Keratinocyte (primary cell): ENCODE results near the gene LBP. TPM values are rescaled to one million over a fixed set of nuclear protein-coding genes. Genes with fewer than 3 reads are reported as not detected.

Experiments used
- DNase-seq: peaks from one replicate; pipeline ENCODE4 v3.0.0-alpha.2; 2011; ENCODE audit warnings: low read depth, missing footprints, low spot score
- FAIRE-seq: peaks from 2 replicates; lab custom pipeline; 2011; peaks lifted over from hg19 to GRCh38; lab: Jason Lieb, UNC
- H2AFZ ChIP-seq: 2 replicates; pipeline ENCODE4 v1.6.0; 2012; ENCODE audit warnings: low read length, control low read depth, inconsistent platforms; ENCODE audit not compliant: control insufficient read depth
- H3K27ac ChIP-seq: 2 replicates; pipeline ENCODE4 v1.5.1; 2011; ENCODE audit warnings: low read length; ENCODE audit not compliant: control insufficient read depth, insufficient read depth
- H3K27me3 ChIP-seq: 3 replicates; pipeline ENCODE4 v1.6.0; 2011; ENCODE audit warnings: low read length; ENCODE audit not compliant: control insufficient read depth, insufficient read depth; ENCODE audit errors: extremely low read depth
- H3K36me3 ChIP-seq, 2 experiments: 2 replicates in 1 of 2; 3 replicates in 1 of 2; pipeline ENCODE4 v1.5.1; 2011; ENCODE audit warnings: low read length in 2 of 2, mild to moderate bottlenecking in 1 of 2; ENCODE audit not compliant: control insufficient read depth in 2 of 2, insufficient read depth in 2 of 2; ENCODE audit errors: extremely low read depth in 1 of 2
- H3K4me1 ChIP-seq: 3 replicates; pipeline ENCODE4 v1.5.1; 2011; ENCODE audit warnings: low read length; ENCODE audit not compliant: control insufficient read depth, insufficient read depth; ENCODE audit errors: extremely low read depth
- H3K4me2 ChIP-seq: 3 replicates; pipeline ENCODE4 v1.6.0; 2011; ENCODE audit warnings: low read depth, low read length; ENCODE audit not compliant: control insufficient read depth, insufficient read depth; ENCODE audit errors: extremely low read depth
- H3K4me3 ChIP-seq, 3 experiments: fragments of 200-600 bp in 1 of 3; sonication (generic) in 1 of 3; 2 replicates in 2 of 3; 3 replicates in 1 of 3; pipeline ENCODE4 v1.5.1; 2011 to 2016; ENCODE audit warnings: low read length in 3 of 3, mild to moderate bottlenecking in 3 of 3, control low read depth in 2 of 3, inconsistent platforms in 1 of 3, low read depth in 1 of 3, mixed read lengths in 1 of 3, mixed run types in 1 of 3, moderate library complexity in 1 of 3; ENCODE audit not compliant: control insufficient read depth in 2 of 3, insufficient read depth in 2 of 3; ENCODE audit errors: extremely low read depth in 1 of 3
- H3K79me2 ChIP-seq: 2 replicates; pipeline ENCODE4 v1.6.0; 2012; ENCODE audit warnings: low read length; ENCODE audit not compliant: control insufficient read depth, insufficient read depth
- H3K9ac ChIP-seq: 3 replicates; pipeline ENCODE4 v1.6.0; 2011; ENCODE audit warnings: low read length; ENCODE audit not compliant: control insufficient read depth, insufficient read depth; ENCODE audit errors: extremely low read depth
- H3K9me1 ChIP-seq: 3 replicates; pipeline ENCODE4 v1.6.0; 2011; ENCODE audit warnings: low read length; ENCODE audit not compliant: control insufficient read depth, insufficient read depth; ENCODE audit errors: extremely low read depth
- H3K9me3 ChIP-seq: 2 replicates; pipeline ENCODE4 v1.5.1; 2012; ENCODE audit warnings: low read depth, low read length; ENCODE audit not compliant: control insufficient read depth
- H4K20me1 ChIP-seq: 3 replicates; pipeline ENCODE4 v1.6.0; 2011; ENCODE audit warnings: low read length; ENCODE audit not compliant: control insufficient read depth, insufficient read depth; ENCODE audit errors: extremely low read depth
- CTCF ChIP-seq, 3 experiments: IDR thresholded peaks in 1 of 3; conservative IDR thresholded peaks in 1 of 3; optimal IDR thresholded peaks in 1 of 3; 2 replicates in 2 of 3; 3 replicates in 1 of 3; pipeline versions ENCODE3 to v1.5.1; 2011; ENCODE audit warnings: low read length in 3 of 3, mild to moderate bottlenecking in 3 of 3, moderate library complexity in 2 of 3, control low read depth in 1 of 3, inconsistent platforms in 1 of 3; ENCODE audit not compliant: insufficient read depth in 2 of 3; ENCODE audit errors: extremely low read depth in 1 of 3
- EZH2 ChIP-seq: IDR thresholded peaks from one replicate; pipeline ENCODE4 v1.6.1; 2012; ENCODE audit warnings: inconsistent platforms, mild to moderate bottlenecking, low read length, moderate library complexity
- dilution Hi-C: fragments of 300-500 bp; cut with MboI; formaldehyde crosslinking; loops from one replicate; pipeline ENCODE4 v1.7.0; 2020; ENCODE audit warnings: low sequenced_read_pairs; ENCODE audit not compliant: extremely low pct_ligation_motif_present
- polyA plus RNA-seq, 5 experiments: library from polyadenylated mRNA; depleted of rRNA in 3 of 5; stranded (reverse) in 3 of 5; stranded (forward) in 1 of 5; unstranded in 1 of 5; fragments of >200 nt; gene quantifications; 1 replicate in 1 of 5; 2 replicates in 3 of 5; 3 replicates in 1 of 5; pipeline versions ENCODE4 v1.2.1 to v1.2.3, GENCODE V29; 2011 to 2012; ENCODE audit warnings: missing spikeins in 2 of 5, low read depth in 1 of 5, low replicate concordance in 1 of 5

LBP gene
- polyA plus RNA-seq, 1 donor (not counting 4 experiments of a cell fraction or from before 2014, with no cell fraction given) = not detected

- Histone ChIP-seq H3K27me3 (peaks cover 11% of the 10 kb centered on the region), H3K9me1 (no peaks in the 10 kb centered on the region), H3K4me1 (no peaks in the 10 kb centered on the region)
These were observed 5.6 kb upstream of the LBP start for GRCh38 chr20:38340693-38341092.

GRCh38 chr20:38342216-38342615 lies 4.1 kb upstream of the LBP start:
- H3K79me2 ChIP-seq = no peaks in the 10 kb centered on the region
- H3K27ac ChIP-seq = no peak overlapping the region
- no peak overlapping the region for H2AFZ ChIP-seq

More at GRCh38 chr20:38340693-38341092, 5.6 kb upstream of the LBP start:
- no peak overlapping the region for H3K9ac ChIP-seq
- no peak for DNase-seq
- no peaks in the 10 kb centered on the region for H4K20me1 ChIP-seq
- H2AFZ ChIP-seq = no peak overlapping the region
- no peak overlapping the region for H3K4me2 ChIP-seq
- no peak for TF ChIP-seq CTCF (optimal IDR thresholded peaks at IDR 0.05 in 1 of 3, IDR thresholded peaks at IDR 0.05 in 1 of 3, conservative IDR thresholded peaks at IDR 0.05 in 1 of 3; ENCODE audit: extremely low read depth in 1 of 3, insufficient read depth in 2 of 3, low read length in 3 of 3)
- TF ChIP-seq EZH2 = no peak
- no peak overlapping the region for H3K4me3 ChIP-seq
- FAIRE-seq = no peak
- no peaks in the 10 kb centered on the region for H3K36me3 ChIP-seq
- dilution Hi-C loops = no loop called here
- peaks cover 2% of the 10 kb centered on the region for H3K9me3 ChIP-seq
- H3K79me2 ChIP-seq = no peaks in the 10 kb centered on the region
- H3K27ac ChIP-seq = no peak overlapping the region

More at GRCh38 chr20:38342216-38342615, 4.1 kb upstream of the LBP start:
- no peaks in the 10 kb centered on the region for H3K4me1 ChIP-seq
- peaks cover 2% of the 10 kb centered on the region for H3K9me3 ChIP-seq
- no peak for TF ChIP-seq EZH2
- TF ChIP-seq CTCF (optimal IDR thresholded peaks at IDR 0.05 in 1 of 3, IDR thresholded peaks at IDR 0.05 in 1 of 3, conservative IDR thresholded peaks at IDR 0.05 in 1 of 3; ENCODE audit: extremely low read depth in 1 of 3, insufficient read depth in 2 of 3, low read length in 3 of 3) = no peak
- no peak overlapping the region for H3K4me2 ChIP-seq
- H4K20me1 ChIP-seq = no peaks in the 10 kb centered on the region
- H3K9me1 ChIP-seq = no peaks in the 10 kb centered on the region
- peaks cover 10% of the 10 kb centered on the region for H3K27me3 ChIP-seq
- DNase-seq (no peak), FAIRE-seq (no peak)
- dilution Hi-C loops = no loop called here
- no peak overlapping the region for H3K9ac ChIP-seq
- H3K4me3 ChIP-seq = no peak overlapping the region
- no peaks in the 10 kb centered on the region for H3K36me3 ChIP-seq
